HUES64 (cell line): ENCODE results near the gene TMEM151A.
A peak's percentile ranks its signal among the peaks of the same experiment; 100 is the strongest.
"Not testable (repeated sequence)": the region's sequence is repeated elsewhere in the genome, so short reads cannot be mapped to it uniquely, and the experiment has no call there.

Experiments used
- H3K27ac ChIP-seq: 2 replicates; pipeline ENCODE4 v1.7.0; 2013; ENCODE audit warnings: low read depth, low read length, inconsistent platforms
- H3K27me3 ChIP-seq: 2 replicates; pipeline ENCODE4 v1.6.1; 2013; ENCODE audit warnings: mild to moderate bottlenecking, low read length; ENCODE audit not compliant: insufficient read depth
- H3K36me3 ChIP-seq: 2 replicates; pipeline ENCODE4 v1.6.1; 2013; ENCODE audit warnings: mild to moderate bottlenecking, low read length; ENCODE audit not compliant: insufficient read depth
- H3K4me1 ChIP-seq: 2 replicates; pipeline ENCODE4 v1.6.1; 2013; ENCODE audit warnings: mild to moderate bottlenecking, low read length, moderate library complexity; ENCODE audit not compliant: insufficient read depth
- H3K4me3 ChIP-seq: 2 replicates; pipeline ENCODE4 v1.5.1; 2013; ENCODE audit warnings: mild to moderate bottlenecking, low read length, moderate library complexity
- H3K9ac ChIP-seq: 2 replicates; pipeline ENCODE4 v1.6.1; 2013; ENCODE audit warnings: mild to moderate bottlenecking, low read depth, low read length
- H3K9me3 ChIP-seq: 2 replicates; pipeline ENCODE4 v1.6.1; 2013; ENCODE audit warnings: low read depth, low read length; ENCODE audit not compliant: insufficient read depth
- WGBS: fragments of 150-250, 120-280 bp; methylation state at CpG from one replicate; pipeline ENCODE4 v1.1.7; 2013; ENCODE audit warnings: missing lambda C conversion rate; 5-methylcytosine and 5-hydroxymethylcytosine counted together

The TMEM151A gene

GRCh38 chr11:66317723-66318599, 26.3 kb downstream of the TMEM151A start:
- 53% methylated on average over 14 of the region's 16 CpGs for WGBS
- peaks cover 21% of the 10 kb centered on the region for H3K4me1 ChIP-seq
- 0 out of 2 replicates have a peak overlapping the region, but pooled peaks have one; percentile 14 for H3K4me3 ChIP-seq
- no peaks in the 10 kb centered on the region for H3K27me3 ChIP-seq
- peak overlapping the region; percentile 73; the same call in 1 of the 2 replicates for H3K27ac ChIP-seq
- H3K36me3 ChIP-seq: no peaks in the 10 kb centered on the region
- H3K9ac ChIP-seq: peak overlapping the region; percentile 54; the same call in 1 of the 2 replicates
- no peaks in the 10 kb centered on the region for H3K9me3 ChIP-seq

DNA sequence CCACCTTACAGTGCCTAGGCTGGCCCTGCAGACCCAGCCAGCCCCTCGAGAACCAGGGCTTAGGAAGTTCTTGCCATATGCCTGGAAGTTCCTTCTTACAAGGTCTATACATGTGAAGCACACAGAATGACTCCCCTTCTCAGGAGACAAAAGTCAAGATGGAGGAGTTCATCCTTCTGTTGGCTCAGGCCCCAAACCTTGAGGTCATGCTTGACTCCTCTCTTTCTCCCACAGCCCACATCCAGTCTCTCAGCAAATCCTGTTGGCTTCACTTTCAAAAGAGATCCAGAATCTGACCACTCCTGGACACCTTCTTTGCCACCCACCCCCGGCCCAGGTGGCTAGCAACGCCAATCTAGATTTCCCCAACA, 26.9 kb downstream of the TMEM151A start:
- Histone ChIP-seq H3K36me3 (no peaks in the 10 kb centered on the region), H3K9me3 (no peaks in the 10 kb centered on the region), H3K4me1 (peaks cover 20% of the 10 kb centered on the region), H3K9ac (peak overlapping the region; percentile 5; the same call in 1 of the 2 replicates), H3K4me3 (no peak overlapping the region), H3K27me3 (no peaks in the 10 kb centered on the region), H3K27ac (peak overlapping the region; percentile 73; the same call in 1 of the 2 replicates)
- 84% methylated on average over 3 of the region's 3 CpGs for WGBS

DNA sequence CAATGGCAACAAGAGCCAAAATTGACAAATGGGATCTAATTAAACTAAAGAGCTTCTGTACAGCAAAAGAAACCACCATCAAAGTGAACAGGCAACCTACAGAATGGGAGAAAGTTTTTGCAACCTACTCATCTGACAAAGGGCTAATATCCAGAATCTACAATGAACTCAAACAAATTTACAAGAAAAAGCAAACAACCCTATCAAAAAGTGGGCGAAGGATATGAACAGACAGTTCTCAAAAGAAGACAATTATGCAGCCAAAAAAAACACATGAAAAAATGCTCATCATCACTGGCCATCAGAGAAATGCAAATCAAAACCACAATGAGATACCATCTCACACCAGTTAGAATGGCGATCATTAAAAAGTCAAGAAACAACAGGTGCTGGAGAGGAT, 28.6 kb downstream of the TMEM151A start:
- not testable (repeated sequence) for H3K9ac ChIP-seq, H3K4me3 ChIP-seq, H3K36me3 ChIP-seq, H3K27ac ChIP-seq, H3K9me3 ChIP-seq, H3K27me3 ChIP-seq
- H3K4me1 ChIP-seq: peaks cover 21% of the 10 kb centered on the region
- 95% methylated on average over 1 of the region's 2 CpGs for WGBS

GRCh38 chr11:66320748-66321147, 29.1 kb downstream of the TMEM151A start:
- H3K4me1 ChIP-seq: peaks cover 21% of the 10 kb centered on the region
- not testable (repeated sequence) for H3K27me3 ChIP-seq
- WGBS: 98% methylated on average over 4 of the region's 6 CpGs

GRCh38 chr11:66321606-66322005, 29.9 kb downstream of the TMEM151A start:
- Histone ChIP-seq H3K27me3 (no peaks in the 10 kb centered on the region), H3K9ac (no peak overlapping the region)
- 93% methylated on average over 4 of the region's 4 CpGs for WGBS

More at GRCh38 chr11:66320748-66321147, 29.1 kb downstream of the TMEM151A start:
- H3K27ac ChIP-seq, H3K9ac ChIP-seq, H3K9me3 ChIP-seq, H3K36me3 ChIP-seq, H3K4me3 ChIP-seq: not testable (repeated sequence)

GRCh38 chr11:66322732-66323427, 31.2 kb downstream of the TMEM151A start:
- Histone ChIP-seq H3K9me3 (no peaks in the 10 kb centered on the region), H3K27ac (no peak overlapping the region), H3K27me3 (no peaks in the 10 kb centered on the region), H3K36me3 (no peaks in the 10 kb centered on the region), H3K9ac (no peak overlapping the region), H3K4me1 (peaks cover 17% of the 10 kb centered on the region), H3K4me3 (no peak overlapping the region)
- WGBS: 93% methylated on average over 11 of the region's 11 CpGs

More at GRCh38 chr11:66321606-66322005, 29.9 kb downstream of the TMEM151A start:
- Histone ChIP-seq H3K9me3 (no peaks in the 10 kb centered on the region), H3K27ac (no peak overlapping the region), H3K4me1 (peaks cover 23% of the 10 kb centered on the region), H3K36me3 (no peaks in the 10 kb centered on the region), H3K4me3 (no peak overlapping the region)

GRCh38 chr11:66323684-66324083, 32.0 kb downstream of the TMEM151A start:
- H3K9ac ChIP-seq: no peak overlapping the region
- peaks cover 13% of the 10 kb centered on the region for H3K4me1 ChIP-seq
- no peak overlapping the region for H3K27ac ChIP-seq
- H3K27me3 ChIP-seq: no peaks in the 10 kb centered on the region
- no peaks in the 10 kb centered on the region for H3K9me3 ChIP-seq
- no peaks in the 10 kb centered on the region for H3K36me3 ChIP-seq
- no peak overlapping the region for H3K4me3 ChIP-seq
- WGBS: 93% methylated on average over 1 of the region's 1 CpG

GRCh38 chr11:66324664-66325063, 33.0 kb downstream of the TMEM151A start:
- 68% methylated on average over 8 of the region's 10 CpGs for WGBS
- no peaks in the 10 kb centered on the region for H3K9me3 ChIP-seq
- no peaks in the 10 kb centered on the region for H3K27me3 ChIP-seq
- 0 out of 2 replicates have a peak overlapping the region, but pooled peaks have one; percentile 18 for H3K27ac ChIP-seq
- no peak overlapping the region for H3K9ac ChIP-seq
- no peaks in the 10 kb centered on the region for H3K36me3 ChIP-seq
- no peak overlapping the region for H3K4me3 ChIP-seq
- peaks cover 13% of the 10 kb centered on the region for H3K4me1 ChIP-seq

DNA sequence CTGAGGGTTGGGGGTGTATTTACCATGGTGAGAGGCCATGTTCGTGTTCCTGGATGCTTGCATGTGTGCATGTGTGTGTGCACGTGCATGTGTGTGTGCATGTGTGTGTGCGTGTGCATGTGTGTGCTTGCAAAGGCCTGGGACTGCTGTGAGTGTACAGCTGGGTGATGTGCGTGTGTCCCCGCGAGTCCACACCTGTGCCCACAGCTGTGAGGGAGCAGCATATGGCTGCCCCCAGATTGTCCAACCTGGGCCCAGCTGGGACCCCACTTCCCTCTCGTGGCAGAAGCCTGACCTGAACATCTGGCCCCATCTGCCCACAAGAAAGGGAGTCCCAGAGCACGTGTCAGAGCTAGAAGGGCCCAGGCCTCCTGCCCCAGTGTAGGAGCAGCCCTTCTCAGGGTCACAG, 33.6 kb downstream of the TMEM151A start:
- H3K4me3 ChIP-seq: no peak overlapping the region
- no peak overlapping the region for H3K27ac ChIP-seq
- H3K4me1 ChIP-seq: peaks cover 13% of the 10 kb centered on the region
- no peaks in the 10 kb centered on the region for H3K27me3 ChIP-seq
- no peaks in the 10 kb centered on the region for H3K9me3 ChIP-seq
- H3K9ac ChIP-seq: no peak overlapping the region
- 88% methylated on average over 8 of the region's 8 CpGs for WGBS
- no peaks in the 10 kb centered on the region for H3K36me3 ChIP-seq

DNA sequence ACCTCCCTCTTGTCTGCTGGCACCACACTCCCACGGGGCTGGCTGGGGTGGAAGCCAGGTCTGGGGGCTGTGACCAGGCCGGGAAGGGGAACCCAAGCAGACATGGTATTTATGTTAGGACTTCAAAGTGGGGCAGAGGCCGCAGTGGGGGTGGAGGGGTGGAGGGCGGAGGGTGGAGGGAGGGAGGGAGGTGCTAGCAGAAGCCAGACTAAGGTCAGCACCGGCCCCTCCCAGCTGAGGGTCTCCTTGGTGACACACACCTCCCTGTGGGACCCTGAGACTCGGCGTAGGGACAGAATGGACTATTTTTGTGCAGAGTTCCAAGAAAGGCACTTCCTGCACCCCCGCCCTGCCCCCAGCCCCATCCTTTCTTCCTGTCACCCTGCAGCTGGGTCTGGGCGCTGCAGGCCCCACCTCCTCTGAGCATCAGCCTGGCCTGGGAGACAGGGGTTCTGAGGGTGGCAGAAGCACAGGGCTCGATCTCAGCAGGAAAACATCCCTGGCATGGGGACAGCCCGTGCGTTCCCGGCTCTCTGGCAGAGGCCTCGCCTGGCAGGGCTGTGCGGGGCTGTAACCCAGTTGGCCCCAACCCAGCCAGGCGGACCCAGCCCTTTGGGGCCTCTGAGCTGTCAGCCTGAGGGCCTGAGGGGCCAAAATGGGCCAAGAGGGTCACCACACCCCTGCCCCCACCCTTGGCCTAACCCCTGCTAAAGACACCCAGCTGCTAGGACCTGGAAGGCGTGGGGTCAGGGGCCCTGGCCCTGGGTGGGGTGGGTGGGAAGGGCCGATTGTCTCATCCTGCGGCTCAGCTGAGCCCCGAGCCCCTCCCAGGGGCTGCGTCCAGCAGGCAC, 34.8 kb downstream of the TMEM151A start:
- Histone ChIP-seq H3K4me3 (no peak overlapping the region), H3K9me3 (no peaks in the 10 kb centered on the region), H3K27me3 (no peaks in the 10 kb centered on the region), H3K27ac (no peak overlapping the region), H3K36me3 (no peaks in the 10 kb centered on the region), H3K9ac (no peak overlapping the region), H3K4me1 (peaks cover 13% of the 10 kb centered on the region)
- 67% methylated on average over 20 of the region's 21 CpGs for WGBS
